Hippocampal formation (tissue), 2 donors: ENCODE measurements around the gene RECQL.
"Not testable (repeated sequence)": the region's sequence is repeated elsewhere in the genome, so short reads cannot be mapped to it uniquely, and the experiment has no call there.

Source experiments
- DNase-seq, 2 donors: peaks; one replicate each; lab custom pipeline; 2025; lab: John Stamatoyannopoulos, UW

The RECQL gene

GRCh38 chr12:21428241-21428640 lies 73.2 kb downstream of the RECQL start:
- no peak for DNase-seq

GRCh38 chr12:21419009-21419699 lies 82.3 kb downstream of the RECQL start:
- not testable (repeated sequence) for DNase-seq
